CD14-positive monocyte (primary cell): ENCODE results near the gene ZNF511. TPM values are rescaled to one million over a fixed set of nuclear protein-coding genes. Genes with fewer than 3 reads are reported as not detected.

ENCODE experiments used
- DNase-seq, 3 donors: peaks; one replicate each; pipeline ENCODE4 v3.0.0-alpha.2; 2011 to 2022
- H2AFZ ChIP-seq: 2 replicates; pipeline ENCODE4 v1.6.0; 2012; ENCODE audit warnings: mild to moderate bottlenecking, low read depth, low read length, inconsistent platforms; ENCODE audit not compliant: insufficient read depth, poor library complexity, severe bottlenecking
- H3K27ac ChIP-seq, 2 donors: 1 replicate in 1 of 2; 2 replicates in 1 of 2; pipeline ENCODE4 v1.5.1; 2012 to 2013; ENCODE audit warnings: low read length in 2 of 2, control low read depth in 1 of 2, inconsistent platforms in 1 of 2, low read depth in 1 of 2, mild to moderate bottlenecking in 1 of 2
- H3K27me3 ChIP-seq, 2 donors: one replicate each; pipeline versions ENCODE4 v1.6.0 to v1.6.1; 2011 to 2013; ENCODE audit warnings: low read length in 2 of 2; ENCODE audit not compliant: control insufficient read depth in 2 of 2, insufficient read depth in 2 of 2
- H3K36me3 ChIP-seq, 2 donors: replicated peaks in 1 of 2; 1 replicate in 1 of 2; 2 replicates in 1 of 2; pipeline versions ENCODE4 v1.5.1 to v1.6.1; 2012 to 2013; ENCODE audit warnings: low read length in 2 of 2, control low read depth in 1 of 2, inconsistent platforms in 1 of 2, mild to moderate bottlenecking in 1 of 2; ENCODE audit not compliant: insufficient read depth in 2 of 2, control insufficient read depth in 1 of 2
- H3K4me1 ChIP-seq, 2 donors: 1 replicate in 1 of 2; 2 replicates in 1 of 2; pipeline versions ENCODE4 v1.5.1 to v1.6.1; 2012 to 2013; ENCODE audit warnings: low read length in 2 of 2, control low read depth in 1 of 2, inconsistent platforms in 1 of 2, mild to moderate bottlenecking in 1 of 2, moderate library complexity in 1 of 2; ENCODE audit not compliant: insufficient read depth in 2 of 2, control insufficient read depth in 1 of 2
- H3K4me2 ChIP-seq: replicated peaks from 2 replicates; pipeline ENCODE3; 2012; ENCODE audit warnings: low read length, moderate library complexity, mild to moderate bottlenecking; ENCODE audit not compliant: poor library complexity, severe bottlenecking; ENCODE audit errors: extremely low read depth
- H3K4me3 ChIP-seq, 3 experiments: fragments of 200-600 bp in 1 of 3; sonication (generic) in 1 of 3; replicated peaks in 1 of 3; 1 replicate in 2 of 3; 2 replicates in 1 of 3; pipeline ENCODE4 v1.5.1; 2011 to 2013; ENCODE audit warnings: low read length in 3 of 3, mild to moderate bottlenecking in 3 of 3, control low read depth in 2 of 3, low read depth in 2 of 3, inconsistent platforms in 1 of 3, moderate library complexity in 1 of 3
- H3K79me2 ChIP-seq: 2 replicates; pipeline ENCODE4 v1.6.0; 2012; ENCODE audit warnings: mild to moderate bottlenecking, control low read depth, inconsistent platforms, low read length, moderate library complexity; ENCODE audit not compliant: insufficient read depth
- H3K9ac ChIP-seq: 2 replicates; pipeline ENCODE4 v1.6.0; 2017; ENCODE audit warnings: low read length, mild to moderate bottlenecking; ENCODE audit not compliant: insufficient read depth, poor library complexity, severe bottlenecking
- H3K9me3 ChIP-seq, 2 donors: replicated peaks in 1 of 2; 1 replicate in 1 of 2; 2 replicates in 1 of 2; pipeline versions ENCODE4 v1.5.1 to v1.6.1; 2012 to 2013; ENCODE audit warnings: low read length in 2 of 2, control low read depth in 1 of 2; ENCODE audit not compliant: control insufficient read depth in 1 of 2, insufficient read depth in 1 of 2
- H4K20me1 ChIP-seq: 2 replicates; pipeline ENCODE4 v1.6.0; 2012; ENCODE audit warnings: mild to moderate bottlenecking, low read length, control low read depth, moderate library complexity; ENCODE audit not compliant: insufficient read depth
- H3K27ac Mint-ChIP-seq, 7 donors: one replicate each; pipeline ENCODE4 v1.8.0; 2020; ENCODE audit warnings: mild to moderate bottlenecking in 7 of 7, mixed read lengths in 7 of 7, moderate library complexity in 6 of 7, inconsistent platforms in 2 of 7
- H3K27me3 Mint-ChIP-seq, 3 donors: one replicate each; pipeline ENCODE4 v1.8.0; 2021 to 2022; ENCODE audit warnings: low read depth in 3 of 3, mild to moderate bottlenecking in 3 of 3, mixed read lengths in 3 of 3, moderate library complexity in 3 of 3, inconsistent platforms in 1 of 3
- H3K36me3 Mint-ChIP-seq, 2 donors: one replicate each; pipeline ENCODE4 v1.8.0; 2020; ENCODE audit warnings: mixed read lengths in 2 of 2, inconsistent platforms in 1 of 2, mild to moderate bottlenecking in 1 of 2
- H3K4me1 Mint-ChIP-seq: one replicate; pipeline ENCODE4 v1.8.0; 2020; ENCODE audit warnings: mild to moderate bottlenecking, mixed read lengths
- H3K4me3 Mint-ChIP-seq, 2 donors: one replicate each; pipeline ENCODE4 v1.8.0; 2020; ENCODE audit warnings: mild to moderate bottlenecking in 2 of 2, mixed read lengths in 2 of 2, moderate library complexity in 1 of 2
- H3K9me3 Mint-ChIP-seq, 7 donors: one replicate each; pipeline ENCODE4 v1.8.0; 2020 to 2022; ENCODE audit warnings: mixed read lengths in 7 of 7, mild to moderate bottlenecking in 6 of 7, moderate library complexity in 6 of 7, inconsistent platforms in 2 of 7
- CTCF ChIP-seq: fragments of 200-600 bp; IDR thresholded peaks from one replicate; pipeline ENCODE4 v1.8.0; 2022; ENCODE audit warnings: antibody characterized with exemption, mild to moderate bottlenecking
- WGBS: methylation state at CpG from one replicate; pipeline ENCODE4 v1.1.5; 2013; ENCODE audit warnings: missing lambda C conversion rate; ENCODE audit not compliant: insufficient coverage; 5-methylcytosine and 5-hydroxymethylcytosine counted together
- intact Hi-C, 2 donors: fragments of 100-400 bp; cut with micrococcal nuclease; formaldehyde crosslinking; loops; one replicate each; pipeline versions ENCODE4 v1.15.0 to v1.15.1; 2023
- polyA plus RNA-seq, 3 donors: library from polyadenylated mRNA; depleted of rRNA in 1 of 3; unstranded in 2 of 3; stranded (reverse) in 1 of 3; fragments of 300-500 nt in 2 of 3; fragments of >200 nt in 1 of 3; fragmentation: Illumina TruSeq in 2 of 3; gene quantifications; 1 replicate in 2 of 3; 2 replicates in 1 of 3; pipeline ENCODE4 v1.2.3, GENCODE V29; 2012 to 2021

Gene ZNF511
- polyA plus RNA-seq, 3 donors, result 30.3 to 118 (median 84.7) TPM

- Mint-ChIP-seq H3K27me3 (peaks cover 25 to 39% (median 28%) of the 10 kb centered on the region in 3 donors), H3K4me3 (peak overlapping the region in 1 of 2 donors; percentile 46), H3K9me3 (peaks cover 0 to 5% (median 2%) of the 10 kb centered on the region in 7 donors), H3K4me1 (no peaks in the 10 kb centered on the region), H3K36me3 (no peaks in the 10 kb centered on the region), H3K27ac (no peak overlapping the region)
- TF ChIP-seq CTCF, result no peak
- H4K20me1 ChIP-seq, result no peaks in the 10 kb centered on the region
- no peaks in the 10 kb centered on the region for H3K79me2 ChIP-seq
- no peak overlapping the region for H3K27ac ChIP-seq
- WGBS, result 93% methylated on average over 3 of the region's 4 CpGs
- H3K4me2 ChIP-seq, result no peak overlapping the region
- H3K9ac ChIP-seq, result no peak overlapping the region
- no peaks in the 10 kb centered on the region for H3K36me3 ChIP-seq
- DNase-seq, result no peak
- intact Hi-C loops, result no loop called here
- H3K27me3 ChIP-seq, result peaks cover 1 to 34% of the 10 kb centered on the region in 2 donors
- H3K9me3 ChIP-seq, result peaks cover 3 to 8% of the 10 kb centered on the region in 2 donors
- no peak overlapping the region for H3K4me3 ChIP-seq
- no peak overlapping the region for H2AFZ ChIP-seq
- no peaks in the 10 kb centered on the region for H3K4me1 ChIP-seq
Measured at GRCh38 chr10:133341983-133342382, 33.3 kb downstream of the ZNF511 start.

GRCh38 chr10:133342942-133343341, 34.2 kb downstream of the ZNF511 start:
- no peak for DNase-seq
- H3K4me3 Mint-ChIP-seq, result peak overlapping the region in 1 of 2 donors; percentile 33
- H3K27ac ChIP-seq, result no peak overlapping the region
- H3K4me2 ChIP-seq, result no peak overlapping the region
- no peak overlapping the region for H3K9ac ChIP-seq
- no peaks in the 10 kb centered on the region for H4K20me1 ChIP-seq
- TF ChIP-seq CTCF, result no peak
- peaks cover 26 to 47% (median 32%) of the 10 kb centered on the region in 3 donors for H3K27me3 Mint-ChIP-seq
- no peaks in the 10 kb centered on the region for H3K4me1 ChIP-seq
- intact Hi-C loops, result no loop called here
- no peaks in the 10 kb centered on the region for H3K36me3 Mint-ChIP-seq
- no peak overlapping the region for H3K4me3 ChIP-seq
- H3K9me3 Mint-ChIP-seq, result peaks cover 0 to 5% (median 2%) of the 10 kb centered on the region in 7 donors
- H3K27ac Mint-ChIP-seq, result no peak overlapping the region
- H3K9me3 ChIP-seq, result peaks cover 0 to 3% of the 10 kb centered on the region in 2 donors
- WGBS, result 83% methylated on average over 6 of the region's 8 CpGs
- H3K27me3 ChIP-seq, result peaks cover 0 to 24% of the 10 kb centered on the region in 2 donors
- H2AFZ ChIP-seq, result no peak overlapping the region
- no peaks in the 10 kb centered on the region for H3K4me1 Mint-ChIP-seq
- H3K36me3 ChIP-seq, result no peaks in the 10 kb centered on the region
- no peaks in the 10 kb centered on the region for H3K79me2 ChIP-seq
